OCI-LY7 (cell line): ENCODE data around the gene MCM6. TPM values are rescaled to one million over a fixed set of nuclear protein-coding genes. Genes with fewer than 3 reads are reported as not detected.

Source experiments
- BruUV-seq: library from RNA; stranded (reverse); fragments of 400-500 nt; replicated peaks from 2 replicates; lab custom pipeline; 2021; lab: Mats Ljungman, UMichigan
- CTCF ChIA-PET: fragments of 300-600 bp; sonication (Branson Sonifier 250); formaldehyde crosslinking; loops from one replicate; lab custom pipeline; 2022; ENCODE audit warnings: antibody characterized with exemption; ENCODE audit not compliant: unreplicated experiment; lab: Charles Lee
- POLR2A ChIA-PET: fragments of 300-600 bp; sonication (Branson Sonifier 250); formaldehyde crosslinking; loops from one replicate; lab custom pipeline; 2022; ENCODE audit warnings: antibody characterized with exemption; lab: Charles Lee
- DNase-seq: peaks from one replicate; pipeline ENCODE4 v3.0.0-alpha.2; 2015; ENCODE audit warnings: low spot score
- H2AFZ ChIP-seq: fragments of 200-600 bp; sonication (generic), shearing (Covaris generic); 2 replicates; pipeline ENCODE4 v1.6.1; 2014; ENCODE audit warnings: mild to moderate bottlenecking, antibody characterized with exemption, low read length, moderate library complexity
- H3K27ac ChIP-seq: fragments of 200-600 bp; sonication (generic); 2 replicates; pipeline ENCODE4 v1.5.1; 2014; ENCODE audit warnings: mixed run types, low read depth, mild to moderate bottlenecking, moderate library complexity, low read length, inconsistent platforms; ENCODE audit not compliant: poor library complexity, severe bottlenecking
- H3K36me3 ChIP-seq: fragments of 200-600 bp; sonication (generic); 2 replicates; pipeline ENCODE4 v1.6.1; 2014; ENCODE audit warnings: mild to moderate bottlenecking, antibody characterized with exemption, low read length, moderate library complexity, mixed read lengths; ENCODE audit not compliant: insufficient read depth
- H3K4me1 ChIP-seq: fragments of 200-600 bp; sonication (generic); 2 replicates; pipeline ENCODE4 v1.5.1; 2014; ENCODE audit warnings: mild to moderate bottlenecking, low read length; ENCODE audit not compliant: insufficient read depth, poor library complexity, severe bottlenecking
- H3K4me2 ChIP-seq: fragments of 200-600 bp; sonication (generic); 2 replicates; pipeline ENCODE4 v1.6.1; 2014; ENCODE audit warnings: mild to moderate bottlenecking, low read length
- H3K4me3 ChIP-seq: fragments of 200-600 bp; sonication (generic); 2 replicates; pipeline ENCODE4 v1.5.1; 2014; ENCODE audit warnings: mild to moderate bottlenecking, low read depth, low read length; ENCODE audit not compliant: poor library complexity, severe bottlenecking
- H3K79me2 ChIP-seq: fragments of 200-600 bp; sonication (generic); 2 replicates; pipeline ENCODE4 v1.6.1; 2016; ENCODE audit warnings: low read depth, mild to moderate bottlenecking, low read length, moderate library complexity, mixed read lengths; ENCODE audit not compliant: insufficient read depth
- H3K9me2 ChIP-seq: fragments of 200-600 bp; sonication (generic); 2 replicates; pipeline ENCODE4 v1.6.1; 2016; ENCODE audit warnings: mild to moderate bottlenecking, low read length, mixed read lengths; ENCODE audit not compliant: insufficient read depth
- H3K9me3 ChIP-seq: fragments of 200-600 bp; sonication (generic); 2 replicates; pipeline ENCODE4 v1.6.1; 2014; ENCODE audit warnings: mild to moderate bottlenecking, mixed run types, low read length, mixed read lengths
- H4K20me1 ChIP-seq: fragments of 200-600 bp; sonication (generic); 2 replicates; pipeline ENCODE4 v1.6.1; 2014; ENCODE audit warnings: mild to moderate bottlenecking, antibody characterized with exemption, low read length, moderate library complexity, mixed read lengths; ENCODE audit not compliant: insufficient read depth
- EZH2phosphoT487 ChIP-seq: fragments of 200-600 bp; sonication (generic); IDR thresholded peaks from 2 replicates; pipeline ENCODE4 v1.6.1; 2018; ENCODE audit warnings: low read depth, borderline replicate concordance, mild to moderate bottlenecking, mixed run types, antibody characterized with exemption, low read length, moderate library complexity, mixed read lengths
- intact Hi-C: fragments of 100-400 bp; cut with micrococcal nuclease; formaldehyde crosslinking; loops from one replicate; pipeline ENCODE4 v1.10.0; 2022; ENCODE audit not compliant: unreplicated experiment
- total RNA-seq, 2 experiments: library from RNA; depleted of rRNA in 1 of 2; stranded (reverse); fragments of >200 nt in 1 of 2; shearing (Covaris generic) in 1 of 2; gene quantifications; 2 replicates each; pipeline ENCODE4 v1.2.3, GENCODE V29; 2014 to 2022
- TF ChIP-seq, protein P1 (sequence below): fragments of 200-600 bp; sonication (generic); conservative IDR thresholded peaks from 2 replicates; pipeline ENCODE4 v1.5.1; 2014; ENCODE audit warnings: mild to moderate bottlenecking, antibody characterized with exemption, low read length, moderate library complexity, mixed read lengths

MCM6 gene
- total RNA-seq, 2 experiments from 2014 or later, result 61.2 to 171 TPM

DNA sequence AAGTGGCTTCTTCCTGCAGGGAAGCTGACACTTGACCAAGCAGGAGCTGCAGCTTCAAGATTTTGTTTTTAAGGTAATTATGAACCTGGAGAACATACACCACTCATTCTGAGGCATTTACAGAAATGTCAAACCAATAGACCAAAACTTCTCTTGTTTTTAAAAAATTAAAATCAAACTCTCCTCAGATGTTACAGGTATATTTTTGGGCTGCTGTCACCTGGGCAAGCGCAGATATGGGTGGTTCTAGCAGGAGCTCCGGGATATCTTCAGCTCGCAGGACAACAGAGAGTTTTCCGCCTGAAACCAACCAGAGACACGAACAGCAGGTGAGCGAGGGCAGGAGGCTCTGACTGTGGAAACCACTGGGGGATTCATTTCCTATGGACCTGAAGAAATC, 43.4 kb downstream of the MCM6 start:
- H3K4me2 ChIP-seq, result no peak overlapping the region
- POLR2A ChIA-PET, result interaction anchor here (0.7 kb wide), 3 partner anchors 16 to 1627 kb away, joined by 4 to 5 read pairs (median 5); no protein-coding TSS in a partner anchor
- no peak overlapping the region for H3K27ac ChIP-seq
- H3K36me3 ChIP-seq, result peaks cover under 1% of the 10 kb centered on the region
- no peak overlapping the region for H2AFZ ChIP-seq
- CTCF ChIA-PET, result no interaction called here
- no peak overlapping the region for H3K4me3 ChIP-seq
- TF ChIP-seq, protein P1, sequence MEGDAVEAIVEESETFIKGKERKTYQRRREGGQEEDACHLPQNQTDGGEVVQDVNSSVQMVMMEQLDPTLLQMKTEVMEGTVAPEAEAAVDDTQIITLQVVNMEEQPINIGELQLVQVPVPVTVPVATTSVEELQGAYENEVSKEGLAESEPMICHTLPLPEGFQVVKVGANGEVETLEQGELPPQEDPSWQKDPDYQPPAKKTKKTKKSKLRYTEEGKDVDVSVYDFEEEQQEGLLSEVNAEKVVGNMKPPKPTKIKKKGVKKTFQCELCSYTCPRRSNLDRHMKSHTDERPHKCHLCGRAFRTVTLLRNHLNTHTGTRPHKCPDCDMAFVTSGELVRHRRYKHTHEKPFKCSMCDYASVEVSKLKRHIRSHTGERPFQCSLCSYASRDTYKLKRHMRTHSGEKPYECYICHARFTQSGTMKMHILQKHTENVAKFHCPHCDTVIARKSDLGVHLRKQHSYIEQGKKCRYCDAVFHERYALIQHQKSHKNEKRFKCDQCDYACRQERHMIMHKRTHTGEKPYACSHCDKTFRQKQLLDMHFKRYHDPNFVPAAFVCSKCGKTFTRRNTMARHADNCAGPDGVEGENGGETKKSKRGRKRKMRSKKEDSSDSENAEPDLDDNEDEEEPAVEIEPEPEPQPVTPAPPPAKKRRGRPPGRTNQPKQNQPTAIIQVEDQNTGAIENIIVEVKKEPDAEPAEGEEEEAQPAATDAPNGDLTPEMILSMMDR, result no peak
- no peak for TF ChIP-seq EZH2phosphoT487
- no peaks in the 10 kb centered on the region for H3K9me2 ChIP-seq
- H3K79me2 ChIP-seq, result no peaks in the 10 kb centered on the region
- H3K9me3 ChIP-seq, result no peaks in the 10 kb centered on the region
- peaks cover 3% of the 10 kb centered on the region for H3K4me1 ChIP-seq
- H4K20me1 ChIP-seq, result no peaks in the 10 kb centered on the region
- no peak for DNase-seq
- intact Hi-C loops, result no loop called here
- BruUV-seq, result no TSS peak

DNA sequence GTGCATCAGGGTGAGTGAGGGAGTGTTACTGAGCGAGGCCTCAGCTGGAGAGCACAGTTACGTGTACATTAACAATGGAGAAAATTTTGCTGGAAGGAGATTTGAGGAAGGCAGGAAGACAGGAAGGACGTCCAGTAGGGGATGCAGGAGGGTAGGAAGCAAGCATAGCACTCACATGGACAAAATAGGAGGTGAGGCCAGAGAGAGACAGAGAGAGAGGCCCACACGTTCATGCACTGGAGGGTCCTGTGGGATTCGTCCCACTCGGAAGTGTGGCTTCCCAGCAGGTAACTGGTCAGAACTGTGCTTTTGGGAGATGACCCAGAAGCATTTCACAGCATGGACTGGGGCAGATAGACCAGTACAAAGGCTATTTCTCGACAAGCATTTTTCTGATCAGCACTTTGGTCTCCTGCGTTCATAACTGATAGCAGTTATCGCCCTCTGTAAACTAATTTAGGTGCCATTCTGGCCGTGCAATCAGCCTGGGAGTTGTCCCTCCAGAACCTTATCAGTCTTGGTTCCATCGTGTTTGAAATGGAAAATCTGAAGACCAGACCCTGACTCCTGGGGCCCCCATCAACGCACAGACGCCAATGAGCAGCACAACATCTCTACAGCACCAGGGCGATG, 44.9 kb downstream of the MCM6 start:
- H2AFZ ChIP-seq, result no peak overlapping the region
- H3K9me2 ChIP-seq, result no peaks in the 10 kb centered on the region
- no peak overlapping the region for H3K27ac ChIP-seq
- no peaks in the 10 kb centered on the region for H3K4me1 ChIP-seq
- H3K4me2 ChIP-seq, result no peak overlapping the region
- no TSS peak for BruUV-seq
- no peak for TF ChIP-seq EZH2phosphoT487
- TF ChIP-seq, protein P1, result no peak
- no peaks in the 10 kb centered on the region for H3K79me2 ChIP-seq
- CTCF ChIA-PET, result no interaction called here
- H4K20me1 ChIP-seq, result no peaks in the 10 kb centered on the region
- POLR2A ChIA-PET, result no interaction called here
- no peaks in the 10 kb centered on the region for H3K36me3 ChIP-seq
- no peaks in the 10 kb centered on the region for H3K9me3 ChIP-seq
- no peak overlapping the region for H3K4me3 ChIP-seq
- no peak for DNase-seq
- intact Hi-C loops, result no loop called here

DNA sequence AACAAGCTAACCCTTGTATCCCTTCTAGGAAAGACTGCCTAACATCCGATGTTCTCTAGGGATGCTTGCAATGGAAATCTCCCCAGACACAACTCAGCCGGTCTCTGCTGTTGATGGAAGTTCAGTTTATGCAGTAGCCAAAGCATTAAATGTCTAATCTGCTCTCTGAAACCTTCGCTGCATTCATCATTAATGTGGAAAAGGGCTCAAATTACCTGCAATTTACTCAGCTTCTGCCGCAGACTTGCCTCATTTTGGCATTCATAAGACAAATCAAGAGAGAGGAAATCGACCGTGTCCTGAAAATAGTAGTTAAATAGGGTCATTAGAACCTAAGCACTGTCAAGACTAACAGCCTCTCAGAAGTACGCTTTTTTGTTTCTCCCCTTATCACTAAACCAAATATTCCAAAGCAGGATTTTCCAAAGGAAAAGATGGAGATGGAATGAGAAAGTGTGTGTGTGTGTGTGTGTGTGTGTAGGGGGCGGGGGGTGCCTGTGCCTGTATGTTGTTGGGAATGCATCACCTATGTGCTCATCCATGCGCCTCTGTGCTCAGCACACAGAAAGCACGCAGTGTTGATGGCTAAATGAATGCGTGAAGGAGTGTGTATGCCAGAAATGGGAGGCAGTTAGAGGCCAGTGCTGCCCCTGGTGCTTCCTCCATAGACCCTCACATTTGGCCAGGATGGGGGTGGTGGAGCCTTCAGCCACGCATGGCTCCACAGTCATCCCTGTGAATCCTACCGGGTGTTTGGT, 46.7 kb downstream of the MCM6 start:
- H3K4me1 ChIP-seq, result no peaks in the 10 kb centered on the region
- H3K79me2 ChIP-seq, result no peaks in the 10 kb centered on the region
- intact Hi-C loops, result no loop called here
- TF ChIP-seq, protein P1, result no peak
- TF ChIP-seq EZH2phosphoT487, result no peak
- H4K20me1 ChIP-seq, result no peaks in the 10 kb centered on the region
- no peaks in the 10 kb centered on the region for H3K9me2 ChIP-seq
- no peaks in the 10 kb centered on the region for H3K9me3 ChIP-seq
- no peak overlapping the region for H3K4me3 ChIP-seq
- no peak overlapping the region for H3K27ac ChIP-seq
- DNase-seq, result no peak
- H3K36me3 ChIP-seq, result no peaks in the 10 kb centered on the region
- H3K4me2 ChIP-seq, result no peak overlapping the region
- CTCF ChIA-PET, result no interaction called here
- no peak overlapping the region for H2AFZ ChIP-seq
- no TSS peak for BruUV-seq
- POLR2A ChIA-PET, result no interaction called here
